Keratinocyte (primary cell): ENCODE measurements around the gene TTI1. TPM values are rescaled to one million over a fixed set of nuclear protein-coding genes. Genes with fewer than 3 reads are reported as not detected.

Experiments used
- DNase-seq: peaks from one replicate; pipeline ENCODE4 v3.0.0-alpha.2; 2011; ENCODE audit warnings: low read depth, missing footprints, low spot score
- FAIRE-seq: peaks from 2 replicates; lab custom pipeline; 2011; peaks lifted over from hg19 to GRCh38; lab: Jason Lieb, UNC
- H2AFZ ChIP-seq: 2 replicates; pipeline ENCODE4 v1.6.0; 2012; ENCODE audit warnings: low read length, control low read depth, inconsistent platforms; ENCODE audit not compliant: control insufficient read depth
- H3K27ac ChIP-seq: 2 replicates; pipeline ENCODE4 v1.5.1; 2011; ENCODE audit warnings: low read length; ENCODE audit not compliant: control insufficient read depth, insufficient read depth
- H3K27me3 ChIP-seq: 3 replicates; pipeline ENCODE4 v1.6.0; 2011; ENCODE audit warnings: low read length; ENCODE audit not compliant: control insufficient read depth, insufficient read depth; ENCODE audit errors: extremely low read depth
- H3K36me3 ChIP-seq, 2 experiments: 2 replicates in 1 of 2; 3 replicates in 1 of 2; pipeline ENCODE4 v1.5.1; 2011; ENCODE audit warnings: low read length in 2 of 2, mild to moderate bottlenecking in 1 of 2; ENCODE audit not compliant: control insufficient read depth in 2 of 2, insufficient read depth in 2 of 2; ENCODE audit errors: extremely low read depth in 1 of 2
- H3K4me1 ChIP-seq: 3 replicates; pipeline ENCODE4 v1.5.1; 2011; ENCODE audit warnings: low read length; ENCODE audit not compliant: control insufficient read depth, insufficient read depth; ENCODE audit errors: extremely low read depth
- H3K4me2 ChIP-seq: 3 replicates; pipeline ENCODE4 v1.6.0; 2011; ENCODE audit warnings: low read depth, low read length; ENCODE audit not compliant: control insufficient read depth, insufficient read depth; ENCODE audit errors: extremely low read depth
- H3K4me3 ChIP-seq, 3 experiments: fragments of 200-600 bp in 1 of 3; sonication (generic) in 1 of 3; 2 replicates in 2 of 3; 3 replicates in 1 of 3; pipeline ENCODE4 v1.5.1; 2011 to 2016; ENCODE audit warnings: low read length in 3 of 3, mild to moderate bottlenecking in 3 of 3, control low read depth in 2 of 3, inconsistent platforms in 1 of 3, low read depth in 1 of 3, mixed read lengths in 1 of 3, mixed run types in 1 of 3, moderate library complexity in 1 of 3; ENCODE audit not compliant: control insufficient read depth in 2 of 3, insufficient read depth in 2 of 3; ENCODE audit errors: extremely low read depth in 1 of 3
- H3K79me2 ChIP-seq: 2 replicates; pipeline ENCODE4 v1.6.0; 2012; ENCODE audit warnings: low read length; ENCODE audit not compliant: control insufficient read depth, insufficient read depth
- H3K9ac ChIP-seq: 3 replicates; pipeline ENCODE4 v1.6.0; 2011; ENCODE audit warnings: low read length; ENCODE audit not compliant: control insufficient read depth, insufficient read depth; ENCODE audit errors: extremely low read depth
- H3K9me1 ChIP-seq: 3 replicates; pipeline ENCODE4 v1.6.0; 2011; ENCODE audit warnings: low read length; ENCODE audit not compliant: control insufficient read depth, insufficient read depth; ENCODE audit errors: extremely low read depth
- H3K9me3 ChIP-seq: 2 replicates; pipeline ENCODE4 v1.5.1; 2012; ENCODE audit warnings: low read depth, low read length; ENCODE audit not compliant: control insufficient read depth
- H4K20me1 ChIP-seq: 3 replicates; pipeline ENCODE4 v1.6.0; 2011; ENCODE audit warnings: low read length; ENCODE audit not compliant: control insufficient read depth, insufficient read depth; ENCODE audit errors: extremely low read depth
- EZH2 ChIP-seq: IDR thresholded peaks from one replicate; pipeline ENCODE4 v1.6.1; 2012; ENCODE audit warnings: inconsistent platforms, mild to moderate bottlenecking, low read length, moderate library complexity
- dilution Hi-C: fragments of 300-500 bp; cut with MboI; formaldehyde crosslinking; loops from one replicate; pipeline ENCODE4 v1.7.0; 2020; ENCODE audit warnings: low sequenced_read_pairs; ENCODE audit not compliant: extremely low pct_ligation_motif_present
- polyA plus RNA-seq, 5 experiments: library from polyadenylated mRNA; depleted of rRNA in 3 of 5; stranded (reverse) in 3 of 5; stranded (forward) in 1 of 5; unstranded in 1 of 5; fragments of >200 nt; gene quantifications; 1 replicate in 1 of 5; 2 replicates in 3 of 5; 3 replicates in 1 of 5; pipeline versions ENCODE4 v1.2.1 to v1.2.3, GENCODE V29; 2011 to 2012; ENCODE audit warnings: missing spikeins in 2 of 5, low read depth in 1 of 5, low replicate concordance in 1 of 5
- TF ChIP-seq, protein P1 (sequence below), 3 experiments: IDR thresholded peaks in 1 of 3; conservative IDR thresholded peaks in 1 of 3; optimal IDR thresholded peaks in 1 of 3; 2 replicates in 2 of 3; 3 replicates in 1 of 3; pipeline versions ENCODE3 to v1.5.1; 2011; ENCODE audit warnings: low read length in 3 of 3, mild to moderate bottlenecking in 3 of 3, moderate library complexity in 2 of 3, control low read depth in 1 of 3, inconsistent platforms in 1 of 3; ENCODE audit not compliant: insufficient read depth in 2 of 3; ENCODE audit errors: extremely low read depth in 1 of 3

Gene TTI1
- polyA plus RNA-seq, 1 donor (not counting 4 experiments of a cell fraction or from before 2014, with no cell fraction given), result 13.5 TPM

DNA sequence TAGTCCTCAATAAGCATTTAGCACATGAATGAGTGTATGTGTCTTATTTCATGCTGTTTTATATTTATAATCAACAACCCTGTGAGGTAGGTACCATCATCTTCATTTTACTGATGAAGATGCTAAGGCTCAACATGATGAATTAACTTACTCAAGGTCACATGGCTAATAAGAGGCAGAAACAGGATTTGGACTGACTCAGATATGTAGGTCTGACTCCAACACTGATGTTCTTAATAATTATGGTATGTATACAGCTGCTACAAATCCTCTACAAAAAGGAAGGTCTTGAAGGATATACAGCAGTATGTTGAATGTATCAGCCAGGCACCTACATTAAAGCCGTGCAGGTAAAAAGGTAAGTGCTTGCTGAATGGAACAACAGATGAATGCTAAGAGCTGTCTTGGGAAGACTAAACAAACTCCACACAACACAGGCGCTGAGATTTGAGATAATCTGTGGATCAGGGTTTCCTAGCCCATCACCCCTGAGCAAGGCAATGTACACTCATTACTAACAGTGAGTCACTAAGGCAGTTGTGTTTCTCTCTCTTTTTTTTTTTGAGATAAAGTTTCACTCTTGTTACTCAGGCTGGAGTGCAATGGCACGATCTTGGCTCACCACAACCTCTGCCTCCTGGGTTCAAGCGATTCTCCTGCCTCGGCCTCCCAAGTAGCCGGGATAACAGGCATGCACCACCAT is 31.9 kb downstream of the TTI1 start:
- FAIRE-seq, result no peak

GRCh38 chr20:38000293-38000692 is 33.0 kb downstream of the TTI1 start:
- Histone ChIP-seq H3K4me1 (peaks cover 7% of the 10 kb centered on the region), H3K27me3 (no peaks in the 10 kb centered on the region), H4K20me1 (no peaks in the 10 kb centered on the region), H2AFZ (no peak overlapping the region), H3K27ac (no peak overlapping the region), H3K9ac (no peak overlapping the region), H3K9me3 (no peaks in the 10 kb centered on the region), H3K9me1 (no peaks in the 10 kb centered on the region), H3K36me3 (peaks cover 8 to 38% of the 10 kb centered on the region in 2 experiments), H3K79me2 (no peaks in the 10 kb centered on the region), H3K4me2 (no peak overlapping the region), H3K4me3 (no peak overlapping the region)
- FAIRE-seq (no peak), DNase-seq (no peak)
- TF ChIP-seq, protein P1, sequence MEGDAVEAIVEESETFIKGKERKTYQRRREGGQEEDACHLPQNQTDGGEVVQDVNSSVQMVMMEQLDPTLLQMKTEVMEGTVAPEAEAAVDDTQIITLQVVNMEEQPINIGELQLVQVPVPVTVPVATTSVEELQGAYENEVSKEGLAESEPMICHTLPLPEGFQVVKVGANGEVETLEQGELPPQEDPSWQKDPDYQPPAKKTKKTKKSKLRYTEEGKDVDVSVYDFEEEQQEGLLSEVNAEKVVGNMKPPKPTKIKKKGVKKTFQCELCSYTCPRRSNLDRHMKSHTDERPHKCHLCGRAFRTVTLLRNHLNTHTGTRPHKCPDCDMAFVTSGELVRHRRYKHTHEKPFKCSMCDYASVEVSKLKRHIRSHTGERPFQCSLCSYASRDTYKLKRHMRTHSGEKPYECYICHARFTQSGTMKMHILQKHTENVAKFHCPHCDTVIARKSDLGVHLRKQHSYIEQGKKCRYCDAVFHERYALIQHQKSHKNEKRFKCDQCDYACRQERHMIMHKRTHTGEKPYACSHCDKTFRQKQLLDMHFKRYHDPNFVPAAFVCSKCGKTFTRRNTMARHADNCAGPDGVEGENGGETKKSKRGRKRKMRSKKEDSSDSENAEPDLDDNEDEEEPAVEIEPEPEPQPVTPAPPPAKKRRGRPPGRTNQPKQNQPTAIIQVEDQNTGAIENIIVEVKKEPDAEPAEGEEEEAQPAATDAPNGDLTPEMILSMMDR (optimal IDR thresholded peaks at IDR 0.05 in 1 of 3, IDR thresholded peaks at IDR 0.05 in 1 of 3, conservative IDR thresholded peaks at IDR 0.05 in 1 of 3; ENCODE audit: extremely low read depth in 1 of 3, insufficient read depth in 2 of 3, low read length in 3 of 3), result no peak
- no peak for TF ChIP-seq EZH2
- dilution Hi-C loops, result no loop called here

More for the DNA sequence above, 31.9 kb downstream of the TTI1 start:
- H3K9me3 ChIP-seq, result no peaks in the 10 kb centered on the region
- no peak overlapping the region for H3K4me3 ChIP-seq
- no peak for DNase-seq
- peak overlapping the region; percentile 21 for H3K27ac ChIP-seq
- no peaks in the 10 kb centered on the region for H3K9me1 ChIP-seq
- H3K79me2 ChIP-seq, result no peaks in the 10 kb centered on the region
- no peak overlapping the region for H3K9ac ChIP-seq
- H3K36me3 ChIP-seq, result peaks cover 5 to 30% of the 10 kb centered on the region in 2 experiments
- dilution Hi-C loops, result no loop called here
- peaks cover 7% of the 10 kb centered on the region for H3K4me1 ChIP-seq
- TF ChIP-seq, protein P1 (optimal IDR thresholded peaks at IDR 0.05 in 1 of 3, IDR thresholded peaks at IDR 0.05 in 1 of 3, conservative IDR thresholded peaks at IDR 0.05 in 1 of 3; ENCODE audit: extremely low read depth in 1 of 3, insufficient read depth in 2 of 3, low read length in 3 of 3), result no peak
- no peak for TF ChIP-seq EZH2
- H3K4me2 ChIP-seq, result no peak overlapping the region
- H4K20me1 ChIP-seq, result no peaks in the 10 kb centered on the region
- H2AFZ ChIP-seq, result no peak overlapping the region
- H3K27me3 ChIP-seq, result no peaks in the 10 kb centered on the region
